H1 (cell line): ENCODE data around the gene PROK2. TPM values are rescaled to one million over a fixed set of nuclear protein-coding genes. Genes with fewer than 3 reads are reported as not detected.
A peak's percentile ranks its signal among the peaks of the same experiment; 100 is the strongest.

Experiments
- CBX8 ChIP-seq: fragments of 300-800, 300-1000 bp; sonication (generic); IDR thresholded peaks from 2 replicates; pipeline ENCODE4 v1.7.1; 2016; ENCODE audit warnings: low read depth, low read length, borderline replicate concordance
- CREB1 ChIP-seq: IDR thresholded peaks from 2 replicates; pipeline ENCODE4 v1.6.1; 2012; ENCODE audit warnings: inconsistent platforms
- POU5F1 ChIP-seq: IDR thresholded peaks from 2 replicates; pipeline ENCODE4 v1.6.1; 2011; ENCODE audit warnings: low read depth, mild to moderate bottlenecking, low read length, moderate library complexity
- SP4 ChIP-seq: IDR thresholded peaks from 2 replicates; pipeline ENCODE4 v1.6.1; 2012; ENCODE audit warnings: low read length, inconsistent platforms
- polyA plus RNA-seq, 7 experiments: library from polyadenylated mRNA; depleted of rRNA in 3 of 7; stranded (reverse) in 5 of 7; unstranded in 2 of 7; fragments of >200 nt in 5 of 7; fragments of 200-250 nt in 2 of 7; gene quantifications; 1 replicate in 5 of 7; 2 replicates in 1 of 7; 4 replicates in 1 of 7; pipeline versions ENCODE4 v1.2.1 to v1.2.3, GENCODE V29; 2011 to 2013; ENCODE audit warnings: missing spikeins in 2 of 7, mixed read lengths in 2 of 7
- total RNA-seq: library from RNA; stranded (reverse); fragmentation: NEBNext Ultra II Directional; extraction: Animal tissue kit (Norgen Biotek cat#: 25700); gene quantifications from 2 replicates; pipeline ENCODE4 v1.2.1, GENCODE V29; 2021

The PROK2 gene
- total and polyA plus RNA-seq, 2 of the 8 experiments (the other 6 are each of a cell fraction or from before 2014, with no cell fraction given): 0.50 to 1.8 TPM

GRCh38 chr3:71728632-71729342 is 56.2 kb downstream of the PROK2 start (continued):
- no peak for TF ChIP-seq CBX8
- TF ChIP-seq SP4: no peak
- TF ChIP-seq POU5F1: no peak
- TF ChIP-seq CREB1: peak; percentile 57; the same call in 1 of the 2 replicates
- TF ChIP-seq, all 59 proteins: peak for 5
